ENCODE measurements around the gene AXIN1. TPM values are rescaled to one million over a fixed set of nuclear protein-coding genes. Genes with fewer than 3 reads are reported as not detected.

Gene AXIN1
- total and polyA plus RNA-seq, 9 donors = 3.7 to 27.2 (median 23.0) TPM

DNA sequence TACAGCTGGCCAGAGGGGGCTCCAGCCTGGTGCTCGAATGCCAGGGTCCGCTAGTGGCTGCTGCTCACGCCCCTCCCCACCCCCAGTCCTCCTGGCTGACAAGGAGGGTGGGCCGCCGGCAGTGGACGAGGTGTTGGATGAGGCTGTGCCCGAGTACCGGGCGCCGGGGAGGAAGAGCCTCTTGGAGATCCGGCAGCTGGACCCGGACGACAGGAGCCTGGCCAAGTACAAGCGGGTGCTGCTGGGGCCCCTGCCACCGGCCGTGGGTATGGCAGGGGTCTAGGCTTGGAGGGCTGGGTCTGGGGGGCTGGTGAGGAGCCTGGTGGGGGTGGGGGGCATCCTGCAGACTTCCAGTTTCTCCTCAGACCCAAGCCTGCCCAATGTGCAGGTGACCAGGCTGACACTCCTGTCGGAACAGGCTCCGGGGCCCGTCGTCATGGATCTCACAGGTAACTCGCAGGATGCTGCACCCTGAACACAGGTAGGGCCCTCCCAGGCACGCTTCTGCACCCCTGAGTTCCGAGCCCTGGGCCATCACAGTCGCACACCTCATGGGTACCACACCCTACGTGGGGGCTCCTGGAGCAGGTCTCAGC is 70.8 kb downstream of the AXIN1 start:
- intact Hi-C loops (cut with DNase I) = no loop called here
- no peak for DNase-seq
- Histone ChIP-seq H3K4me3 (no peak overlapping the region), H3K27me3 (no peaks in the 10 kb centered on the region), H3K9me3 (no peaks in the 10 kb centered on the region), H3K4me1 (ENCODE audit: insufficient read depth) (no peaks in the 10 kb centered on the region), H3K27ac (no peak overlapping the region), H3K36me3 (no peaks in the 10 kb centered on the region)
- 33 to 44% (median 42%) methylated on average over 23 to 25 of the region's 25 CpGs for WGBS, 3 donors
- no peak for TF ChIP-seq POLR2A (IDR thresholded peaks at IDR 0.05)

DNA sequence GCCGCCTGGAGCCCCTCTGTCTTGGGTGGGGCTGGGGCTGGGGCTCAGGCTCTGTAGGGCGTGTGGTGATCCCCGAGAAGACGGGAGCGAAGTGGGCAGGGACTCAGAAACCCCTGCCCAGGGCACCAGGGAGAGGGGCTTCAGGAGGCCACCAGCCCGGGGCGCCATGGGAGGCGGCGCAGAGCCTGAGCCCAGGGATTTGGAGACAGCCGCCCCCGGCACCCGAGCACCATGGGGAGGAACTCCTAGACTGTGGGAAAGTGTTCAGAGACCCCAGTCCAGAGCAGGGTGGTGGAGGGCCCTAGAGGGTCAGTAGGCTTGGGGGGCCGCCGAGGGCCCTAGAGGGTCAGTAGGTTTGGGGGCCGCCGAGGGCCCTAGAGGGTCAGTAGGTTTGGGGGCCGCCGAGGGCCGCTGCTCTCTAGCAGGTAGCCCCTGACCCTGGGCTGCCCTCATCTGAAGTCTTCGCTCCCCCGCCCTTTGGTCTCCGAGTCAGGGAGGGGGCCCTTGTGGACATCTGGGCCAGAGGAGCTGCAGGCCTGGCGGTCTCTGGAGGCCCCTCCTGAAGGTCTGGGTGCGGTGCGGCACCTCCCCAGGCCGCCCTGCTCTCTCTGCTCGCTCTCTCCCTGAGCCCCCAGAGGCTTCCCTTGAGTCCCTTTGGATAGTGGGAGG is 71.4 kb downstream of the AXIN1 start:
- no peaks in the 10 kb centered on the region for H3K36me3 ChIP-seq
- H3K27me3 ChIP-seq = no peaks in the 10 kb centered on the region
- no peak overlapping the region for H3K4me3 ChIP-seq
- TF ChIP-seq, protein P1, sequence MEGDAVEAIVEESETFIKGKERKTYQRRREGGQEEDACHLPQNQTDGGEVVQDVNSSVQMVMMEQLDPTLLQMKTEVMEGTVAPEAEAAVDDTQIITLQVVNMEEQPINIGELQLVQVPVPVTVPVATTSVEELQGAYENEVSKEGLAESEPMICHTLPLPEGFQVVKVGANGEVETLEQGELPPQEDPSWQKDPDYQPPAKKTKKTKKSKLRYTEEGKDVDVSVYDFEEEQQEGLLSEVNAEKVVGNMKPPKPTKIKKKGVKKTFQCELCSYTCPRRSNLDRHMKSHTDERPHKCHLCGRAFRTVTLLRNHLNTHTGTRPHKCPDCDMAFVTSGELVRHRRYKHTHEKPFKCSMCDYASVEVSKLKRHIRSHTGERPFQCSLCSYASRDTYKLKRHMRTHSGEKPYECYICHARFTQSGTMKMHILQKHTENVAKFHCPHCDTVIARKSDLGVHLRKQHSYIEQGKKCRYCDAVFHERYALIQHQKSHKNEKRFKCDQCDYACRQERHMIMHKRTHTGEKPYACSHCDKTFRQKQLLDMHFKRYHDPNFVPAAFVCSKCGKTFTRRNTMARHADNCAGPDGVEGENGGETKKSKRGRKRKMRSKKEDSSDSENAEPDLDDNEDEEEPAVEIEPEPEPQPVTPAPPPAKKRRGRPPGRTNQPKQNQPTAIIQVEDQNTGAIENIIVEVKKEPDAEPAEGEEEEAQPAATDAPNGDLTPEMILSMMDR (IDR thresholded peaks at IDR 0.05) = no peak
- TF ChIP-seq POLR2A (IDR thresholded peaks at IDR 0.05) = no peak
- TF ChIP-seq EP300 (IDR thresholded peaks at IDR 0.05) = no peak
- intact Hi-C loops (cut with DNase I) = no loop called here
- H3K27ac ChIP-seq = no peak overlapping the region
- no peak for DNase-seq
- H3K4me1 ChIP-seq (ENCODE audit: insufficient read depth) = no peaks in the 10 kb centered on the region
- WGBS, 3 donors = 17 to 27% (median 23%) methylated on average over 24 to 27 of the region's 27 CpGs
- no peaks in the 10 kb centered on the region for H3K9me3 ChIP-seq

DNA sequence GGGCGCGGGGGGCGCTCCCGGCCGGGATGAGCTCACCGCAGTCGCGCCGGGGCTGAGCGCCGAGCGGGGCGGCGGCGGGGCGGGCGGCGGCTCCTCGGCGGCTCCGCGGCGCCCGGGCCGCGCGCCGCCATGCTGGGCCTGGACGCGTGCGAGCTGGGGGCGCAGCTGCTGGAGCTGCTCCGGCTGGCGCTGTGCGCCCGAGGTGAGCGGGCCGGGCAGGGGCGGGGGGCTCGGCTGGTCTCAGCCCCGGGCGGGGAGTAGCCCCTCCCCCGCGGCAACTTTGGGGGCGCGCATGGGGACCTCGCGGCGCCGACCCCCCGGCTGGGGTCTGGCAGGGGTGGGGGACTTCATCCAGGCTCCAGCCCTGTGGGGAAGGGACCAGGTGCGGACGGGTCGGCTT is 72.0 kb downstream of the AXIN1 start, which contains the start of gene ARHGDIG:
Gene ARHGDIG, plus strand, starts transcription at position 40 of the 400 bp plus-strand sequence. Its CDS starts 90 bp downstream, at position 130.
- no peak within 1 kb of the TSS for H3K4me3 ChIP-seq
- no peak for DNase-seq

GRCh38 chr16:280005-280460 is 72.5 kb downstream of the AXIN1 start:
- Histone ChIP-seq H3K4me3 (no peak overlapping the region), H3K27me3 (no peaks in the 10 kb centered on the region), H3K4me1 (ENCODE audit: insufficient read depth) (no peaks in the 10 kb centered on the region), H3K27ac (no peak overlapping the region), H3K36me3 (no peaks in the 10 kb centered on the region), H3K9me3 (no peaks in the 10 kb centered on the region)
- TF ChIP-seq EP300 (IDR thresholded peaks at IDR 0.05) (no peak), POLR2A (IDR thresholded peaks at IDR 0.05) (no peak)
- TF ChIP-seq, protein P1 (IDR thresholded peaks at IDR 0.05) = no peak
- intact Hi-C loops (cut with DNase I) = no loop called here
- 5 to 18% (median 8%) methylated on average over 10 to 47 of the region's 47 CpGs for WGBS, 3 donors
- DNase-seq = no peak

More for the DNA sequence above, 72.0 kb downstream of the AXIN1 start, which contains the start of gene ARHGDIG:
- intact Hi-C loops (cut with DNase I) = no loop called here
- Histone ChIP-seq H3K4me1 (ENCODE audit: insufficient read depth) (no peaks in the 10 kb centered on the region), H3K27me3 (no peaks in the 10 kb centered on the region), H3K36me3 (no peaks in the 10 kb centered on the region), H3K27ac (no peak within 1 kb of the TSS), H3K9me3 (no peaks in the 10 kb centered on the region)
- TF ChIP-seq POLR2A (IDR thresholded peaks at IDR 0.05) = no peak
- TF ChIP-seq EP300 (IDR thresholded peaks at IDR 0.05) = no peak
- TF ChIP-seq, protein P1 (IDR thresholded peaks at IDR 0.05) = no peak
- WGBS, 3 donors = 0% methylated on average over 11 to 54 of the region's 54 CpGs

GRCh38 chr16:279531-279930 is 73.0 kb downstream of the AXIN1 start:
- intact Hi-C loops (cut with DNase I) = no loop called here
- H3K36me3 ChIP-seq = no peaks in the 10 kb centered on the region
- 69 to 74% (median 71%) methylated on average over 7 of the region's 7 CpGs for WGBS, 3 donors

More at GRCh38 chr16:279531-279930, 73.0 kb downstream of the AXIN1 start:
- Histone ChIP-seq H3K4me1 (ENCODE audit: insufficient read depth) (no peaks in the 10 kb centered on the region), H3K27me3 (no peaks in the 10 kb centered on the region), H3K27ac (no peak overlapping the region), H3K9me3 (no peaks in the 10 kb centered on the region), H3K4me3 (no peak overlapping the region)
- no peak for DNase-seq
- TF ChIP-seq, protein P1 (IDR thresholded peaks at IDR 0.05) = no peak
- no peak for TF ChIP-seq EP300 (IDR thresholded peaks at IDR 0.05)
- no peak for TF ChIP-seq POLR2A (IDR thresholded peaks at IDR 0.05)
